Measurements from ENCODE around the gene COLGALT1. TPM values are rescaled to one million over a fixed set of nuclear protein-coding genes. Genes with fewer than 3 reads are reported as not detected.
"Not testable (repeated sequence)": the region's sequence is repeated elsewhere in the genome, so short reads cannot be mapped to it uniquely, and the experiment has no call there.

COLGALT1 gene
- total RNA-seq, 1 experiment from 2014 or later: 114 TPM

GRCh38 chr19:17541184-17541759 lies 14.2 kb upstream of the COLGALT1 start:
- Histone ChIP-seq H3K4me1 (replicated peaks) (peaks cover 11% of the 10 kb centered on the region), H3K4me3 (no peak overlapping the region), H3K36me3 (0 out of 2 replicates have a peak, but pooled peaks cover 2% of the 10 kb centered on the region), H3K9me3 (replicated peaks) (no peaks in the 10 kb centered on the region), H3K27me3 (replicated peaks) (peaks cover 11% of the 10 kb centered on the region), H3K27ac (no peak overlapping the region)
- DNase-seq (ENCODE audit: low read depth in 1 of 2, low spot score in 2 of 2): no peak

GRCh38 chr19:17542042-17542441 lies 13.4 kb upstream of the COLGALT1 start:
- no peak overlapping the region for H3K27ac ChIP-seq
- no peak for DNase-seq (ENCODE audit: low read depth in 1 of 2, low spot score in 2 of 2)
- no peaks in the 10 kb centered on the region for H3K9me3 ChIP-seq (replicated peaks)
- H3K4me3 ChIP-seq: no peak overlapping the region
- H3K36me3 ChIP-seq: 0 out of 2 replicates have a peak, but pooled peaks cover 2% of the 10 kb centered on the region
- H3K4me1 ChIP-seq (replicated peaks): peaks cover 11% of the 10 kb centered on the region
- peaks cover 7% of the 10 kb centered on the region for H3K27me3 ChIP-seq (replicated peaks)

- Histone ChIP-seq H3K27me3 (replicated peaks) (peaks cover 7% of the 10 kb centered on the region), H3K4me3 (no peak overlapping the region), H3K27ac (no peak overlapping the region), H3K36me3 (0 out of 2 replicates have a peak, but pooled peaks cover 2% of the 10 kb centered on the region), H3K4me1 (replicated peaks) (peaks cover 11% of the 10 kb centered on the region), H3K9me3 (replicated peaks) (no peaks in the 10 kb centered on the region)
- DNase-seq (ENCODE audit: low read depth in 1 of 2, low spot score in 2 of 2): no peak
These were observed 12.5 kb upstream of the COLGALT1 start for GRCh38 chr19:17542793-17543582.

GRCh38 chr19:17543986-17544385 lies 11.5 kb upstream of the COLGALT1 start:
- Histone ChIP-seq H3K9me3 (replicated peaks) (no peaks in the 10 kb centered on the region), H3K4me3 (no peak overlapping the region), H3K4me1 (replicated peaks) (peaks cover 7% of the 10 kb centered on the region), H3K36me3 (0 out of 2 replicates have a peak, but pooled peaks cover 2% of the 10 kb centered on the region), H3K27me3 (replicated peaks) (peaks cover 2% of the 10 kb centered on the region), H3K27ac (no peak overlapping the region)
- DNase-seq (ENCODE audit: low read depth in 1 of 2, low spot score in 2 of 2): no peak

- no peaks in the 10 kb centered on the region for H3K36me3 ChIP-seq
- H3K27me3 ChIP-seq (replicated peaks): no peaks in the 10 kb centered on the region
- H3K27ac ChIP-seq: no peak overlapping the region
- no peak for DNase-seq (ENCODE audit: low read depth in 1 of 2, low spot score in 2 of 2)
- H3K9me3 ChIP-seq (replicated peaks): no peaks in the 10 kb centered on the region
- peaks cover 3% of the 10 kb centered on the region for H3K4me1 ChIP-seq (replicated peaks)
- H3K4me3 ChIP-seq: no peak overlapping the region
These were observed 11.0 kb upstream of the COLGALT1 start for GRCh38 chr19:17544418-17544817.

- Histone ChIP-seq H3K4me3 (no peak overlapping the region), H3K9me3 (replicated peaks) (no peaks in the 10 kb centered on the region), H3K27ac (no peak overlapping the region), H3K4me1 (replicated peaks) (no peaks in the 10 kb centered on the region), H3K27me3 (replicated peaks) (no peaks in the 10 kb centered on the region), H3K36me3 (no peaks in the 10 kb centered on the region)
- DNase-seq (ENCODE audit: low read depth in 1 of 2, low spot score in 2 of 2): no peak
These were observed 7.3 kb upstream of the COLGALT1 start for GRCh38 chr19:17548145-17548544.

- no peaks in the 10 kb centered on the region for H3K27me3 ChIP-seq (replicated peaks)
- H3K9me3 ChIP-seq (replicated peaks): no peaks in the 10 kb centered on the region
- no peak for DNase-seq (ENCODE audit: low read depth in 1 of 2, low spot score in 2 of 2)
- no peak overlapping the region for H3K27ac ChIP-seq
- no peaks in the 10 kb centered on the region for H3K4me1 ChIP-seq (replicated peaks)
- no peaks in the 10 kb centered on the region for H3K36me3 ChIP-seq
- H3K4me3 ChIP-seq: no peak overlapping the region
These were observed 6.2 kb upstream of the COLGALT1 start for GRCh38 chr19:17549085-17549740.

- no peak overlapping the region for H3K27ac ChIP-seq
- no peaks in the 10 kb centered on the region for H3K36me3 ChIP-seq
- H3K9me3 ChIP-seq (replicated peaks): no peaks in the 10 kb centered on the region
- DNase-seq (ENCODE audit: low read depth in 1 of 2, low spot score in 2 of 2): no peak
- no peaks in the 10 kb centered on the region for H3K27me3 ChIP-seq (replicated peaks)
- H3K4me1 ChIP-seq (replicated peaks): peaks cover 3% of the 10 kb centered on the region
- no peak overlapping the region for H3K4me3 ChIP-seq
These were observed 5.3 kb upstream of the COLGALT1 start for GRCh38 chr19:17550076-17550667.

GRCh38 chr19:17552735-17553134 lies 2.7 kb upstream of the COLGALT1 start:
- peaks cover 14% of the 10 kb centered on the region for H3K36me3 ChIP-seq
- DNase-seq (ENCODE audit: low read depth in 1 of 2, low spot score in 2 of 2); H3K4me3 ChIP-seq; H3K27ac ChIP-seq; H3K9me3 ChIP-seq (replicated peaks); H3K27me3 ChIP-seq (replicated peaks): not testable (repeated sequence)
- peaks cover 10% of the 10 kb centered on the region for H3K4me1 ChIP-seq (replicated peaks)

- Histone ChIP-seq H3K27ac (no peak overlapping the region), H3K36me3 (peaks cover 14% of the 10 kb centered on the region), H3K4me3 (no peak overlapping the region), H3K9me3 (replicated peaks) (no peaks in the 10 kb centered on the region), H3K27me3 (replicated peaks) (no peaks in the 10 kb centered on the region), H3K4me1 (replicated peaks) (peaks cover 10% of the 10 kb centered on the region)
- DNase-seq (ENCODE audit: low read depth in 1 of 2, low spot score in 2 of 2): no peak
These were observed 2.2 kb upstream of the COLGALT1 start for GRCh38 chr19:17553256-17553655.

GRCh38 chr19:17554968-17555479 lies 425 bp upstream of the COLGALT1 start:
- Histone ChIP-seq H3K4me1 (replicated peaks) (peaks cover 10% of the 10 kb centered on the region), H3K27ac (no peak overlapping the region), H3K36me3 (peaks cover 28% of the 10 kb centered on the region), H3K4me3 (peak overlapping the region; percentile 96), H3K9me3 (replicated peaks) (no peaks in the 10 kb centered on the region), H3K27me3 (replicated peaks) (no peaks in the 10 kb centered on the region)
- no peak for DNase-seq (ENCODE audit: low read depth in 1 of 2, low spot score in 2 of 2)

- H3K4me1 ChIP-seq (replicated peaks): peaks cover 10% of the 10 kb centered on the region
- H3K36me3 ChIP-seq: peaks cover 37% of the 10 kb centered on the region
- DNase-seq (ENCODE audit: low read depth in 1 of 2, low spot score in 2 of 2): peak; percentile 73 to 74
- no peaks in the 10 kb centered on the region for H3K9me3 ChIP-seq (replicated peaks)
- H3K4me3 ChIP-seq: peak overlapping the region; percentile 96
- H3K27me3 ChIP-seq (replicated peaks): no peaks in the 10 kb centered on the region
- H3K27ac ChIP-seq: peak overlapping the region; percentile 61
These were observed 722 bp downstream of the COLGALT1 start for GRCh38 chr19:17555929-17556813.

- DNase-seq (ENCODE audit: low read depth in 1 of 2, low spot score in 2 of 2): no peak
- H3K27ac ChIP-seq: no peak overlapping the region
These were observed 1.5 kb downstream of the COLGALT1 start for GRCh38 chr19:17556995-17557394.

More at GRCh38 chr19:17556995-17557394, 1.5 kb downstream of the COLGALT1 start:
- H3K36me3 ChIP-seq: peaks cover 42% of the 10 kb centered on the region
- H3K4me1 ChIP-seq (replicated peaks): peaks cover 10% of the 10 kb centered on the region
- H3K9me3 ChIP-seq (replicated peaks): no peaks in the 10 kb centered on the region
- H3K27me3 ChIP-seq (replicated peaks): no peaks in the 10 kb centered on the region
- no peak overlapping the region for H3K4me3 ChIP-seq

Measured in SJSA1 (cell line).